Midbrain (tissue), 1 donor: ENCODE results near the gene VCL.
"Not testable (repeated sequence)": the region's sequence is repeated elsewhere in the genome, so short reads cannot be mapped to it uniquely, and the experiment has no call there.

Source experiments
- DNase-seq: peaks from one replicate; lab custom pipeline; 2025; lab: John Stamatoyannopoulos, UW

Gene VCL

GRCh38 chr10:74109452-74109851 lies 111.5 kb downstream of the VCL start:
- no peak for DNase-seq

DNA sequence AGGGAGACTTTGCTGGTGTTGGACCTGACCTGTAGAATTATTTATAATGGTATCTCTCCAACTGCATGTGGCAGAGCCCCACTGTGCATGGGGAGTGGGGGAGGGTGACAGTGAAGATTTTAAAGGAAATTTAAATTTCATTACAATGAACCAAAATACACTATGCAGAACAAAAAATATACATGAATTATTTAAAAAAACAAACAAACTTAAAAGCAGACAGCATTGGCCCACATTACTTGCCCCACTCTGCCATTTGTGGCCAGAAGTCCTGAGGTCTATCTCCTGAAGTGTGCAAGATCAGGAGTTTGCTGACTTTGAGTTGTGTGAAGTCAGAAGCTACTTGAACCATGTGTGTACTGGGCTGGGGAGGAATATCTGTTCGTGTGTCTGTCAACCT lies 112.2 kb downstream of the VCL start:
- DNase-seq: no peak

DNA sequence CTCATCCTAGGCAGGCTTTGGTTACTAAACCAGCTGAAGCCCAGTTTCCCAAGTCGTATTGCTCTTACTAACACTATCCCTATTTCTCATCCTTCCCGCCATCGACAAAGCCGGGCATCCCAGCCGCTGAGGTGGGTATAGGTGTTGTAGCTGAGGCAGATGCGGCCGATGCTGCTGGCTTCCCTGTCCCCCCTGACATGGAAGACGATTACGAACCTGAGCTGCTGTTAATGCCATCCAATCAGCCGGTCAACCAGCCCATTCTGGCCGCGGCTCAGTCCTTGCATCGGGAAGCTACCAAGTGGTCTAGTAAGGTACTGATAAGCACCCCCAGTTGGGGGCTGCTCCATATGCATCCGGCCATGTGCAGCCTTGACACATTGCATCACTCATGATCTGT lies 113.9 kb downstream of the VCL start:
- no peak for DNase-seq

GRCh38 chr10:74113546-74113945 lies 115.6 kb downstream of the VCL start:
- no peak for DNase-seq

GRCh38 chr10:74114041-74114448 lies 116.1 kb downstream of the VCL start:
- peak; percentile 16 for DNase-seq

DNA sequence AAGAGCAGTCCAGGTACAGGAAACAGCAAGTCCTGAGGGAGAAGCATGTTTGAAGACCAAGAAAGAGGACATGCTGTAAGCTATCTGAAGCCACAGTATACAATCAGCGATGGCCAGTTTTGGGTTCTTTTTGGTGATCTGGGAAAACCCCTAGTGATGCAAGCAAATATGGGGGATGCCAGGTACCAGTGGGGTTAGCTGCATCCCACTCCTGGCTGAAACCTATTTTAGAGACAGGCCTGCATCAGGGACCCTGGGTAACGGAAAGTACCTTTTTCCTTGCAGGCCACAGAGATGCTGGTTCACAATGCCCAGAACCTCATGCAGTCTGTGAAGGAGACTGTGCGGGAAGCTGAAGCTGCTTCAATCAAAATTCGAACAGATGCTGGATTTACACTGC lies 119.8 kb downstream of the VCL start:
- no peak for DNase-seq

DNA sequence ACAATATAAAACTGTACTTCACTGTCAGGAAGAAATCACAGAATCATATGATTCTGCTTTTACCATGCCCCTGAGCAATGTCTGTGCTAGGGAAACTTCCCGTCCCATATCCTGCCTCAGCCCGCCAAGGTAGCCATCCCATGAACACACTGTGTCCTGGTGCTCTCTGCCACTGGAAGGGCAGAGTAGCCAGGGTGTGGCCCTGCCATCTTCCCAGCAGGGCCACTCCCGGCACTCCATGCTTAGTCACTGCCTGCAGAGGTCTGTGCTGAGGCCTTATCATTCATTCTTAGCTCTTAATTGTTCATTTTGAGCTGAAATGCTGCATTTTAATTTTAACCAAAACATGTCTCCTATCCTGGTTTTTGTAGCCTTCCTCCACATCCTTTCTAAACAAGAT lies 120.9 kb downstream of the VCL start:
- DNase-seq: no peak

DNA sequence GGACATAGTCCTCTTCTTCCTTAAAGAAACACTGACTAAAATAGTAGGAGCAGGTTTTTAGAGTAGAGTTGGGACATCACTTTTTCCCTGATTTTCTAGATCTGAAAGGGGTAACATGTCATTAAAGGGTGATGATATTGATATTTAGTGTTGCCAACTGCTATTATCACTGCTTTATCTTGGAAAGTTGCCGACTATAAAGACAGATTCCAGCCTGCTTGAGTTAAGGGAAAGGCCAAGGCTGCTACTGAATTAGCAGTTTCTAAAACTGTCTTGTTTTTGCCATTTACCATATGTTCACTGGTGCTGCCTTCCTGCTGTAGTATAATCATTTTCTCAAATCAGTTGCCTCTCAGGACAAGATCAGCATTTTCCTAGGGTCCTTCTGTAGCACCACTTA lies 123.0 kb downstream of the VCL start:
- no peak for DNase-seq

DNA sequence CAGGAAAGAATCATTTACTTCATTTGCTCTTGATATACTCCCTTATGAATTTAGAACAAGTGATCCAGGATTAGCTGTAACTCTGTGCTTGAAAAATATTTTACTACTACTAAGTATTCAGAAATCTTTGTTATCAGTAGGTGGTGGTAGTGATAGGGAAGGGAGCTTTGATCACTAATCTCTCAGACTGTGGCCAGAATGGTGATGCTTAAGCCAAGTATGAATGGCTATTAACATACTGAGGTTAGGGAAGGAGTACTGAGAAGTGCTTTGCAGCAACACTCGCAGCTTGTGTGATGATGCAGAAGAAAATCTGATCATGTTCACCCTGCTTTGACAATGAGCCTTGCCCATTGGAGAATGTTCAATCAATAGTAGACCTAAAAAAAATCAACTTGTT lies 123.5 kb downstream of the VCL start:
- no peak for DNase-seq

- DNase-seq: no peak
Measured at GRCh38 chr10:74122060-74122459, 124.1 kb downstream of the VCL start.

- DNase-seq: no peak
Measured at GRCh38 chr10:74123081-74123480, 125.2 kb downstream of the VCL start.

GRCh38 chr10:74133923-74134820 lies 136.3 kb downstream of the VCL start:
- no peak for DNase-seq

DNA sequence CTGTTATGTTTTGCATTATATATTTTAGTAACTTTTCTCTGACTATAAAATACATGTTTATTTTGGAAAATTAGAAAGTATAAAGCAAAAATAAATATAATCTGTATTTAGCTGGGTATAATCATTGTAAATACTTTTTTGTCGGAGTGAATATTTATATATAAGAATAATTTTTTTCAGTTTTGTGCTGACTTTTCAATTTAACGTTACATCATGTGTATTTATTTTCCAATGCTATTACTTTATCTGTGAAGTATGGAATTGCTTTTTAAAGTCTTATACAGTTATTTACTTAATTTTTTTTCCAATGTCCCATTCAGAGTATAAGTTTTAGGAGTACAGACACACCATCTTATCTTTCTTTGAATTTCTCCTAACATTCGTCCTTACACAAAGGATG lies 137.5 kb downstream of the VCL start:
- DNase-seq: no peak

- DNase-seq: no peak
Measured at GRCh38 chr10:74137992-74138391, 140.1 kb downstream of the VCL start.

DNA sequence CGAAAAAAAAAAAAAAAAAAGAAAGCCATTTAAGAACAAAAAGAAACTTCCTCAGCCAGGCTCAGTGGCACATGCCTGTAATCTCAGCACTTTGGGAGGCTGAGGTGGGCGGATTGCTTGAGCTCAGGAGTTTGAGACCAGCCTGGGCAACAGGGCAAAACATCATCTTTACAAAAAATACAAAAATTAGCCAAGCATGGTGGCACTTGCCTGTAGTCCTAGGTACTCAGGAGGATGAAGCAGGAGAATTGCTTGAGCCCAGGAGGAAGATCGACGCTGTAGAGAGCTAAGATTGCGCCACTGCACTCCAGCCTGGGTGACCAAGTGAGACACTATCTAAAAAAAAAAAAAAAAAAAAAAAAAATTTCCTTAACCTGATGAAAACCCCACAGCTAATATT lies 140.7 kb downstream of the VCL start:
- not testable (repeated sequence) for DNase-seq

GRCh38 chr10:74139981-74140380 lies 142.1 kb downstream of the VCL start:
- no peak for DNase-seq

DNA sequence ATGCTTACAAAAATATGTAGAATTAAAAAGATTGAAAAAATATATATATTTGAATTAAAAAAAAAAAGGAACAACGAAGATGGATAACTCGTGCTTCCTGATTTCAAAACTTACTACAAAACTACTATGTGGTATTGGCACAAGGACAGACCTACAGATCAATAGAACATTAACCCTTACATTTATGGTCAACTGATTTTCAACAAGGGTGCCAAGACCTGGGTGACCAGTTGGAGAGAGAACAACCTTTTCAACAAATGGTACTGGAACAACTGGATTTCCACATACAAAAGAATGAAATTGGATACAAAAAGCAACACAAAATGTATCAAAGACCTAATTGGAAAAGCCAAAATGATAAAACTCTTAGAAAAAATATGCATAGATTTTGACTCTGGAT lies 142.6 kb downstream of the VCL start:
- no peak for DNase-seq

- DNase-seq: no peak
Measured at GRCh38 chr10:74145133-74145532, 147.2 kb downstream of the VCL start.

DNA sequence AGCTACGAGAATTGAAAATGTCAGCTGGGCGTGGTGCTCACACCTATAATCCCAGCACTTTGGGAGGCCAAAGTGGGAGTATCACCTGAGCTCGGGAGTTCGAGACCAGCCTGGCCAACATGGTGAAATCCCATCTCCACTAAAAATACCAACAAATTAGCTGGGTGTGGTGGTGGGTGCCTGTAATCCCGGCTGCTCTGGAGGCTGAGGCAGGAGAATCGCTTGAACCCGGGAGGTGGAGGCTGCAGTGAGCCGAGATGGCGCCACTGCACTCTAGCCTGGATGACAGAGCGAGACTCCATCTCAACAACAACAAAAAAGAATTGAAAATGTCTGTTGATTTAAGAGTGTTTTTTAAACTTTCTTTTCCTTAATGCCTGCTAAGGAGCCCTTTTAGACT lies 149.1 kb downstream of the VCL start:
- not testable (repeated sequence) for DNase-seq

- no peak for DNase-seq
Measured at GRCh38 chr10:74150204-74150989, 152.5 kb downstream of the VCL start, which contains the start of gene AP3M1. AP3M1 (minus strand) TSS chr10:74150828; CDS start chr10:74138379, 12,449 bp downstream.

DNA sequence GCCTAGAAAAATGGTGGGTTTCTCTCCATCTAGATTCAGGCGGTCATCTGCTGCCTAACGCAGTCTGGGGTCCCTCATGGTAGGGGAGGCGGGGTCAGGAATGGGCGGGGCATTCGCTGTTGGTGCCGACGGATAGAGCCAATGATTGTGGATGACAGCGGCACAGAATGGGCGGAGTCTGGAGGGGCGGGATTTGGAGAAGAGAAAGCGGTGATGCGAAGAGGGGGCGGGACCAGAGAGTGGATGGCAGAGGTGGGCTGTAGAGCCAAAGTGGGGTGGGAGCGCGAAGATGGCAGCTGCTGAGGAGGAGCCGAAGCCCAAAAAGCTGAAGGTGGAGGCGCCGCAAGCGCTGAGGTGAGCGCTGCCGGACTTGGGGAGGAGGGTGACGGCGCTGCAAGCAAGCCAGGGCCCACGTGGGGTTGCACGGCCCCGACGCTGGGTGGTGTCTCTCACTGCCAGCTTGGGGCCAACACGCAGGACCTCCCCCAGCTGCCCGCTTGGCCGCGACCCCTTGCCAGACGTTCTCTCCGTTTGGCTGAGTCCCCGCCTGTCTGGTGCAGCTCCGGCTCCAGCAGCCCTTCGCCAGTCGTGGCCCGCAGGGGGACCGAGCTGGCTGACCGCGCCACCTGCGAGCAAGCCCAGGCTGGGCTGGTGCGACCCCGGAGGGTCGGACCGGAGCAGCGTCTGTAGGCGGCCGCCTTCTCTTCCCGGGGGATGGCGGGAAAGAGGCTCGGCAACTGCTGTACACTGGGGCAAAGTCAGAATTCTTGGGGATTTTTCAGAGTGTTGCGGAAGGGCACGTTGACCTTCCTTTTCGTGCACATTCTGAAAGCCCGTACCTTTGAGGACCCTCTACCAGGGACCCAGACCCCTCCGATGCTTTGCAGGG lies 153.3 kb downstream of the VCL start, which contains the start of gene ADK:
TSS of gene ADK (plus strand) at position 232 of the 889 bp plus-strand sequence. CDS start at position 290, 58 bp downstream.
- peak; percentile 99 for DNase-seq
